ENCODE data around the gene PRPF8. TPM values are rescaled to one million over a fixed set of nuclear protein-coding genes. Genes with fewer than 3 reads are reported as not detected.

The PRPF8 gene
- total and polyA plus RNA-seq, 10 of the 15 experiments (the other 5 are each of a cell fraction or from before 2014, with no cell fraction given), result 77.2 to 337 (median 162) TPM

DNA sequence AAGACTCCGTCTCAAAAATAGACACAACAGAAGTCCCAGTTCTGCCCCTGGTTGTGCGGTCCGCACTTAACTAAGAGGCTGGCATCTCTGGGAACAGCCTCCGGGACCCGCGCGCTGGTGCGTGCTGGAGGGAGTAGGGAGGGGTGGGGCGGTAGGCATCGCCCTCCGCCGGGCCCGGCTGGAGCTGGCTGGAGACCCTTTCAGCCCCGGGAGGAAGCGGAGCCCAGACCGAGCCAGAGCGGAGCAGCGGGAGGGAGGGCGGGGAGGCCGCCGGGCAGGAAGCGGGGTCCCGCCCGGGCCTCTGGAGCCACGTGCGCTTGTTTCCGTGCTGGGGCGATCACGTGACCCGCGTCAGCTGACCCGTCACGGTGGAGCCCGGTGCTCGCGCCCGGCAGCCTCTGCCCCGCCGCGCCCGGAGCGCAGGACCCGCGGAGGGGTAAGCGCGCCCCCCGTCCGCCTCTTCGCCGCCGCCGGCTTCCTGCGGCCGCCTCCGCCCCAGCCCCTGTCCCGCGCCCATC, 39.7 kb upstream of the PRPF8 start, which contains the start of gene WDR81 (continued):
- TF ChIP-seq, protein P1, sequence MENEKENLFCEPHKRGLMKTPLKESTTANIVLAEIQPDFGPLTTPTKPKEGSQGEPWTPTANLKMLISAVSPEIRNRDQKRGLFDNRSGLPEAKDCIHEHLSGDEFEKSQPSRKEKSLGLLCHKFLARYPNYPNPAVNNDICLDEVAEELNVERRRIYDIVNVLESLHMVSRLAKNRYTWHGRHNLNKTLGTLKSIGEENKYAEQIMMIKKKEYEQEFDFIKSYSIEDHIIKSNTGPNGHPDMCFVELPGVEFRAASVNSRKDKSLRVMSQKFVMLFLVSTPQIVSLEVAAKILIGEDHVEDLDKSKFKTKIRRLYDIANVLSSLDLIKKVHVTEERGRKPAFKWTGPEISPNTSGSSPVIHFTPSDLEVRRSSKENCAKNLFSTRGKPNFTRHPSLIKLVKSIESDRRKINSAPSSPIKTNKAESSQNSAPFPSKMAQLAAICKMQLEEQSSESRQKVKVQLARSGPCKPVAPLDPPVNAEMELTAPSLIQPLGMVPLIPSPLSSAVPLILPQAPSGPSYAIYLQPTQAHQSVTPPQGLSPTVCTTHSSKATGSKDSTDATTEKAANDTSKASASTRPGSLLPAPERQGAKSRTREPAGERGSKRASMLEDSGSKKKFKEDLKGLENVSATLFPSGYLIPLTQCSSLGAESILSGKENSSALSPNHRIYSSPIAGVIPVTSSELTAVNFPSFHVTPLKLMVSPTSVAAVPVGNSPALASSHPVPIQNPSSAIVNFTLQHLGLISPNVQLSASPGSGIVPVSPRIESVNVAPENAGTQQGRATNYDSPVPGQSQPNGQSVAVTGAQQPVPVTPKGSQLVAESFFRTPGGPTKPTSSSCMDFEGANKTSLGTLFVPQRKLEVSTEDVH (IDR thresholded peaks at IDR 0.05; ENCODE audit: low read depth, partially characterized antibody), result no peak
- TF ChIP-seq TCF7 (IDR thresholded peaks at IDR 0.05; ENCODE audit: borderline replicate concordance) (no peak), JUNB (IDR thresholded peaks at IDR 0.05) (no peak), NR2F1 (conservative IDR thresholded peaks at IDR 0.05) (peak; percentile 76), ASH2L (IDR thresholded peaks at IDR 0.05; ENCODE audit: borderline replicate concordance, low read depth) (no peak), BACH1 (IDR thresholded peaks at IDR 0.05; ENCODE audit: borderline replicate concordance) (peak; percentile 56; the same call in 1 of the 2 replicates), MTA3 (IDR thresholded peaks at IDR 0.05; ENCODE audit: borderline replicate concordance, low read length) (no peak), CREB1 (IDR thresholded peaks at IDR 0.05; ENCODE audit: low read depth) (no peak), YY1 (IDR thresholded peaks at IDR 0.05; ENCODE audit: low read depth, low read length) (peak; percentile 66; the same call in 1 of the 2 replicates)
- TF ChIP-seq, protein P2, sequence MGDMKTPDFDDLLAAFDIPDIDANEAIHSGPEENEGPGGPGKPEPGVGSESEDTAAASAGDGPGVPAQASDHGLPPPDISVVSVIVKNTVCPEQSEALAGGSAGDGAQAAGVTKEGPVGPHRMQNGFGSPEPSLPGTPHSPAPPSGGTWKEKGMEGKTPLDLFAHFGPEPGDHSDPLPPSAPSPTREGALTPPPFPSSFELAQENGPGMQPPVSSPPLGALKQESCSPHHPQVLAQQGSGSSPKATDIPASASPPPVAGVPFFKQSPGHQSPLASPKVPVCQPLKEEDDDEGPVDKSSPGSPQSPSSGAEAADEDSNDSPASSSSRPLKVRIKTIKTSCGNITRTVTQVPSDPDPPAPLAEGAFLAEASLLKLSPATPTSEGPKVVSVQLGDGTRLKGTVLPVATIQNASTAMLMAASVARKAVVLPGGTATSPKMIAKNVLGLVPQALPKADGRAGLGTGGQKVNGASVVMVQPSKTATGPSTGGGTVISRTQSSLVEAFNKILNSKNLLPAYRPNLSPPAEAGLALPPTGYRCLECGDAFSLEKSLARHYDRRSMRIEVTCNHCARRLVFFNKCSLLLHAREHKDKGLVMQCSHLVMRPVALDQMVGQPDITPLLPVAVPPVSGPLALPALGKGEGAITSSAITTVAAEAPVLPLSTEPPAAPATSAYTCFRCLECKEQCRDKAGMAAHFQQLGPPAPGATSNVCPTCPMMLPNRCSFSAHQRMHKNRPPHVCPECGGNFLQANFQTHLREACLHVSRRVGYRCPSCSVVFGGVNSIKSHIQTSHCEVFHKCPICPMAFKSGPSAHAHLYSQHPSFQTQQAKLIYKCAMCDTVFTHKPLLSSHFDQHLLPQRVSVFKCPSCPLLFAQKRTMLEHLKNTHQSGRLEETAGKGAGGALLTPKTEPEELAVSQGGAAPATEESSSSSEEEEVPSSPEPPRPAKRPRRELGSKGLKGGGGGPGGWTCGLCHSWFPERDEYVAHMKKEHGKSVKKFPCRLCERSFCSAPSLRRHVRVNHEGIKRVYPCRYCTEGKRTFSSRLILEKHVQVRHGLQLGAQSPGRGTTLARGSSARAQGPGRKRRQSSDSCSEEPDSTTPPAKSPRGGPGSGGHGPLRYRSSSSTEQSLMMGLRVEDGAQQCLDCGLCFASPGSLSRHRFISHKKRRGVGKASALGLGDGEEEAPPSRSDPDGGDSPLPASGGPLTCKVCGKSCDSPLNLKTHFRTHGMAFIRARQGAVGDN (IDR thresholded peaks at IDR 0.05), result peak; percentile 92
- TF ChIP-seq, protein P3, sequence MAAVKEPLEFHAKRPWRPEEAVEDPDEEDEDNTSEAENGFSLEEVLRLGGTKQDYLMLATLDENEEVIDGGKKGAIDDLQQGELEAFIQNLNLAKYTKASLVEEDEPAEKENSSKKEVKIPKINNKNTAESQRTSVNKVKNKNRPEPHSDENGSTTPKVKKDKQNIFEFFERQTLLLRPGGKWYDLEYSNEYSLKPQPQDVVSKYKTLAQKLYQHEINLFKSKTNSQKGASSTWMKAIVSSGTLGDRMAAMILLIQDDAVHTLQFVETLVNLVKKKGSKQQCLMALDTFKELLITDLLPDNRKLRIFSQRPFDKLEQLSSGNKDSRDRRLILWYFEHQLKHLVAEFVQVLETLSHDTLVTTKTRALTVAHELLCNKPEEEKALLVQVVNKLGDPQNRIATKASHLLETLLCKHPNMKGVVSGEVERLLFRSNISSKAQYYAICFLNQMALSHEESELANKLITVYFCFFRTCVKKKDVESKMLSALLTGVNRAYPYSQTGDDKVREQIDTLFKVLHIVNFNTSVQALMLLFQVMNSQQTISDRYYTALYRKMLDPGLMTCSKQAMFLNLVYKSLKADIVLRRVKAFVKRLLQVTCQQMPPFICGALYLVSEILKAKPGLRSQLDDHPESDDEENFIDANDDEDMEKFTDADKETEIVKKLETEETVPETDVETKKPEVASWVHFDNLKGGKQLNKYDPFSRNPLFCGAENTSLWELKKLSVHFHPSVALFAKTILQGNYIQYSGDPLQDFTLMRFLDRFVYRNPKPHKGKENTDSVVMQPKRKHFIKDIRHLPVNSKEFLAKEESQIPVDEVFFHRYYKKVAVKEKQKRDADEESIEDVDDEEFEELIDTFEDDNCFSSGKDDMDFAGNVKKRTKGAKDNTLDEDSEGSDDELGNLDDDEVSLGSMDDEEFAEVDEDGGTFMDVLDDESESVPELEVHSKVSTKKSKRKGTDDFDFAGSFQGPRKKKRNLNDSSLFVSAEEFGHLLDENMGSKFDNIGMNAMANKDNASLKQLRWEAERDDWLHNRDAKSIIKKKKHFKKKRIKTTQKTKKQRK (IDR thresholded peaks at IDR 0.05; ENCODE audit: low read depth, low read length), result no peak
- TF ChIP-seq, protein P4, sequence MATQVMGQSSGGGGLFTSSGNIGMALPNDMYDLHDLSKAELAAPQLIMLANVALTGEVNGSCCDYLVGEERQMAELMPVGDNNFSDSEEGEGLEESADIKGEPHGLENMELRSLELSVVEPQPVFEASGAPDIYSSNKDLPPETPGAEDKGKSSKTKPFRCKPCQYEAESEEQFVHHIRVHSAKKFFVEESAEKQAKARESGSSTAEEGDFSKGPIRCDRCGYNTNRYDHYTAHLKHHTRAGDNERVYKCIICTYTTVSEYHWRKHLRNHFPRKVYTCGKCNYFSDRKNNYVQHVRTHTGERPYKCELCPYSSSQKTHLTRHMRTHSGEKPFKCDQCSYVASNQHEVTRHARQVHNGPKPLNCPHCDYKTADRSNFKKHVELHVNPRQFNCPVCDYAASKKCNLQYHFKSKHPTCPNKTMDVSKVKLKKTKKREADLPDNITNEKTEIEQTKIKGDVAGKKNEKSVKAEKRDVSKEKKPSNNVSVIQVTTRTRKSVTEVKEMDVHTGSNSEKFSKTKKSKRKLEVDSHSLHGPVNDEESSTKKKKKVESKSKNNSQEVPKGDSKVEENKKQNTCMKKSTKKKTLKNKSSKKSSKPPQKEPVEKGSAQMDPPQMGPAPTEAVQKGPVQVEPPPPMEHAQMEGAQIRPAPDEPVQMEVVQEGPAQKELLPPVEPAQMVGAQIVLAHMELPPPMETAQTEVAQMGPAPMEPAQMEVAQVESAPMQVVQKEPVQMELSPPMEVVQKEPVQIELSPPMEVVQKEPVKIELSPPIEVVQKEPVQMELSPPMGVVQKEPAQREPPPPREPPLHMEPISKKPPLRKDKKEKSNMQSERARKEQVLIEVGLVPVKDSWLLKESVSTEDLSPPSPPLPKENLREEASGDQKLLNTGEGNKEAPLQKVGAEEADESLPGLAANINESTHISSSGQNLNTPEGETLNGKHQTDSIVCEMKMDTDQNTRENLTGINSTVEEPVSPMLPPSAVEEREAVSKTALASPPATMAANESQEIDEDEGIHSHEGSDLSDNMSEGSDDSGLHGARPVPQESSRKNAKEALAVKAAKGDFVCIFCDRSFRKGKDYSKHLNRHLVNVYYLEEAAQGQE (IDR thresholded peaks at IDR 0.05; ENCODE audit: low read depth, low read length), result no peak
